Endometrium (tissue), 2 donors: ENCODE measurements around the gene NUP160.
"Not testable (repeated sequence)": the region's sequence is repeated elsewhere in the genome, so short reads cannot be mapped to it uniquely, and the experiment has no call there.

ENCODE experiments used
- FAIRE-seq: peaks from 2 replicates; lab custom pipeline; 2012; peaks lifted over from hg19 to GRCh38; lab: Jason Lieb, UNC
- donor health status: control.
- donor health status: control.

The NUP160 gene

GRCh38 chr11:47847892-47848699 is at the start of gene NUP160:
Gene NUP160, minus strand, starts transcription at chr11:47848350. Its CDS starts 32 bp downstream, at chr11:47848318.
- FAIRE-seq: no peak

GRCh38 chr11:47896199-47896598 is 48.0 kb upstream of the NUP160 start:
- FAIRE-seq: no peak

GRCh38 chr11:47895035-47895434 is 46.9 kb upstream of the NUP160 start:
- FAIRE-seq: no peak

- not testable (repeated sequence) for FAIRE-seq
These were observed 44.6 kb upstream of the NUP160 start for GRCh38 chr11:47892546-47893276.

- no peak for FAIRE-seq
These were observed 43.7 kb upstream of the NUP160 start for GRCh38 chr11:47891886-47892285.

- no peak for FAIRE-seq
These were observed 41.7 kb upstream of the NUP160 start for GRCh38 chr11:47889714-47890441.

GRCh38 chr11:47887910-47888569 is 39.9 kb upstream of the NUP160 start:
- no peak for FAIRE-seq

- peak; percentile 12 for FAIRE-seq
These were observed 37.9 kb upstream of the NUP160 start for GRCh38 chr11:47886096-47886495.

GRCh38 chr11:47882437-47882836 is 34.3 kb upstream of the NUP160 start:
- not testable (repeated sequence) for FAIRE-seq

GRCh38 chr11:47881145-47881544 is 33.0 kb upstream of the NUP160 start:
- FAIRE-seq: no peak

- no peak for FAIRE-seq
These were observed 31.4 kb upstream of the NUP160 start for GRCh38 chr11:47879259-47880158.

- not testable (repeated sequence) for FAIRE-seq
These were observed 27.7 kb upstream of the NUP160 start for GRCh38 chr11:47875858-47876257.

- no peak for FAIRE-seq
These were observed 22.3 kb upstream of the NUP160 start for GRCh38 chr11:47870404-47870803.

GRCh38 chr11:47869544-47870393 is 21.6 kb upstream of the NUP160 start:
- no peak for FAIRE-seq

GRCh38 chr11:47867823-47868222 is 19.7 kb upstream of the NUP160 start:
- no peak for FAIRE-seq

GRCh38 chr11:47866892-47867291 is 18.7 kb upstream of the NUP160 start:
- FAIRE-seq: not testable (repeated sequence)

- no peak for FAIRE-seq
These were observed 16.8 kb upstream of the NUP160 start for GRCh38 chr11:47864901-47865300.

- no peak for FAIRE-seq
These were observed 15.8 kb upstream of the NUP160 start for GRCh38 chr11:47863898-47864430.

- peak; percentile 78 for FAIRE-seq
These were observed 15.2 kb upstream of the NUP160 start for GRCh38 chr11:47863189-47863897.
